ENCODE data around the gene MPZL3. TPM values are rescaled to one million over a fixed set of nuclear protein-coding genes. Genes with fewer than 3 reads are reported as not detected.

Gene MPZL3
- total RNA-seq, 1 experiment from 2014 or later = 8.7 TPM

- TF ChIP-seq YY1 (IDR thresholded peaks at IDR 0.05; ENCODE audit: extremely low read depth, insufficient replicate concordance, low read depth, low read length) = no peak
- no peak for TF ChIP-seq EZH2phosphoT487 (IDR thresholded peaks at IDR 0.05; ENCODE audit: borderline replicate concordance)
- no peak for TF ChIP-seq ATF3 (IDR thresholded peaks at IDR 0.05)
- TF ChIP-seq ZBTB33 (IDR thresholded peaks at IDR 0.05; ENCODE audit: extremely low read depth, insufficient replicate concordance, low read length) = no peak
- no peak for TF ChIP-seq TCF7L2 (IDR thresholded peaks at IDR 0.05; ENCODE audit: borderline replicate concordance, extremely low read depth, insufficient read depth, insufficient read length)
- no peak for TF ChIP-seq EZH2 (IDR thresholded peaks at IDR 0.05)
- no peak for TF ChIP-seq ELF1 (IDR thresholded peaks at IDR 0.05; ENCODE audit: borderline replicate concordance, low read depth)
- no peak for TF ChIP-seq SRF (IDR thresholded peaks at IDR 0.05; ENCODE audit: low read depth)
- TF ChIP-seq FOSL1 (IDR thresholded peaks at IDR 0.05; ENCODE audit: low read depth) = no peak
- TF ChIP-seq ZFX (IDR thresholded peaks at IDR 0.05) = no peak
- TF ChIP-seq JUND (IDR thresholded peaks at IDR 0.05) = no peak
- no peak for TF ChIP-seq POLR2A (IDR thresholded peaks at IDR 0.05; ENCODE audit: borderline replicate concordance, extremely low read depth, insufficient read depth, insufficient read length)
- TF ChIP-seq ZNF274 (IDR thresholded peaks at IDR 0.05; ENCODE audit: low read depth, low read length) = no peak
- TF ChIP-seq POLR2AphosphoS5 (IDR thresholded peaks at IDR 0.05; ENCODE audit: low read depth, low read length) = no peak
- no peak for TF ChIP-seq CBX3 (IDR thresholded peaks at IDR 0.05; ENCODE audit: low read depth)
- TF ChIP-seq MAX (IDR thresholded peaks at IDR 0.05) = no peak
- TF ChIP-seq SP1 (IDR thresholded peaks at IDR 0.05; ENCODE audit: low read depth) = no peak
- Histone ChIP-seq H3K4me1 (ENCODE audit: control insufficient read depth in 1 of 2, insufficient read depth in 2 of 2, low read length in 2 of 2) (peaks cover 0 to 9% of the 10 kb centered on the region in 2 experiments; a peak in 2 of 4 replicates), H3K4me2 (ENCODE audit: low read length) (no peak overlapping the region), H3K27ac (ENCODE audit: low read depth, low read length) (no peak overlapping the region), H2AFZ (ENCODE audit: low read depth, low read length, poor library complexity, severe bottlenecking) (no peak overlapping the region), H3K9ac (ENCODE audit: low read length) (no peak overlapping the region), H3K79me2 (ENCODE audit: insufficient read depth, low read length) (no peaks in the 10 kb centered on the region), H3K4me3 (replicated peaks in 1 of 2; ENCODE audit: low read depth in 1 of 2, low read length in 2 of 2) (no peak overlapping the region), H3K9me2 (ENCODE audit: insufficient read depth) (no peaks in the 10 kb centered on the region), H3K27me3 (ENCODE audit: insufficient read depth, low read length) (no peaks in the 10 kb centered on the region), H4K20me1 (ENCODE audit: insufficient read depth) (no peaks in the 10 kb centered on the region), H3K36me3 (ENCODE audit: control insufficient read depth in 1 of 2, insufficient read depth in 2 of 2, low read length in 2 of 2) (no peaks in the 10 kb centered on the region), H3K9me3 (ENCODE audit: control insufficient read depth in 1 of 2, insufficient read depth in 1 of 2, low read depth in 1 of 2, low read length in 2 of 2) (no peaks in the 10 kb centered on the region)
- BruUV-seq (replicated peaks) = no TSS peak
- no peak for DNase-seq (ENCODE audit: low read depth, low spot score)
- intact Hi-C loops (cut with micrococcal nuclease) = no loop called here
- POLR2A ChIA-PET = no interaction called here
- CTCF ChIA-PET = no interaction called here
- no peak for ATAC-seq
- RAD21 ChIA-PET (ENCODE audit: low non-redundant PET in 1 of 2, low total read pairs in 2 of 2, uncharacterized antibody in 2 of 2, unreplicated experiment in 2 of 2) = no interaction called here
Observed at GRCh38 chr11:118200901-118201680, 51.1 kb downstream of the MPZL3 start.
